ENCODE data around the gene TXN2.
"Not testable (repeated sequence)": the region's sequence is repeated elsewhere in the genome, so short reads cannot be mapped to it uniquely, and the experiment has no call there.

The TXN2 gene

DNA sequence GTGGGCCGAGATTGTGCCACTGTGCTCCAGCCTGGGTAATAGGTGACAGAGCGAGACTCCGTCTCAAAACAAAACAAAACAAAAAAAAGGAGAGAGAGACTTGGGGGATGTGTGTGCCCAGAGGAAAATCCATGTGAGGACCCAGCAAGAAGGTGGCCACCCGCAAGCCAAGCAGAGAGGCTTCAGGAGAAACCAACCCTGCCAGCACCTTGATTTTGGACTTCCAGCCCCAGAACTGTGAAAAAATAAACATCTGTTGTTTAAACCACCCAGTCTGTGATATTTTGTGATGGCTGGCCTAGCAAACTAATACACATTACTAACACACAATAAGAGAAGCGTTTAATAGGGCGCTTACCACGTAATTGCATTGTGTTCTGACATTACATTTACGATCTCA, 21.2 kb downstream of the TXN2 start:
- no peak overlapping the region for H3K27ac Mint-ChIP-seq (ENCODE audit: low read depth)
- peaks cover 10% of the 10 kb centered on the region for H3K4me1 Mint-ChIP-seq
- H3K27me3 Mint-ChIP-seq, result no peaks in the 10 kb centered on the region
- H3K4me3 Mint-ChIP-seq, result no peak overlapping the region
- ATAC-seq (replicated peaks; ENCODE audit: extremely low read depth, poor library complexity, severe bottlenecking) (no peak), DNase-seq (ENCODE audit: low spot score in 2 of 2) (no peak)
- H3K36me3 Mint-ChIP-seq (ENCODE audit: insufficient read depth), result peaks cover 1% of the 10 kb centered on the region
- H3K9me3 Mint-ChIP-seq, result no peaks in the 10 kb centered on the region

- no peak for ATAC-seq (replicated peaks; ENCODE audit: extremely low read depth, poor library complexity, severe bottlenecking)
- H3K27me3 Mint-ChIP-seq, result no peaks in the 10 kb centered on the region
- H3K27ac Mint-ChIP-seq (ENCODE audit: low read depth), result no peak overlapping the region
- H3K4me1 Mint-ChIP-seq, result peaks cover 22% of the 10 kb centered on the region
- H3K36me3 Mint-ChIP-seq (ENCODE audit: insufficient read depth), result peaks cover 12% of the 10 kb centered on the region
- no peak for DNase-seq (ENCODE audit: low spot score in 2 of 2)
- H3K9me3 Mint-ChIP-seq, result no peaks in the 10 kb centered on the region
- no peak overlapping the region for H3K4me3 Mint-ChIP-seq
Observed at GRCh38 chr22:36457688-36458450, 23.6 kb downstream of the TXN2 start.

DNA sequence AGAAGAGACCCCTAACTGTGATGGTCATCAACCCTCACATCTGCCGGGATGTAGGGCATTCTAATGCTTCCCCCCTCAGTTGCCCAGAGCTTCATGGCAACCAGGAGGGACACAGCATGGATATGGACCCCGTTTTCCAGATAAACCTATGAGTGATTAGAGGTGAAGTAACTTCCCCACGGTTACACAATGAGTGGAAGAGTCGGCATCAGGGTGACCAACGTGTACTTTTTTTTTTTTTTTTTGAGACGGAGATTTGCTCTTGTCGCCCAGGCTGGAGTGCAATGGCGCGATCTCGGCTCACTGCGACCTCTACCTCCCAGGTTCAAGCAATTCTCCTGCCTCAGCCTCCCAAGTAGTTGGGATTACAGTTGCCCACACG, 25.0 kb downstream of the TXN2 start:
- DNase-seq (ENCODE audit: low spot score in 2 of 2), result no peak
- no peak for ATAC-seq (replicated peaks; ENCODE audit: extremely low read depth, poor library complexity, severe bottlenecking)
- Mint-ChIP-seq H3K4me3 (no peak overlapping the region), H3K36me3 (ENCODE audit: insufficient read depth) (peaks cover 15% of the 10 kb centered on the region), H3K4me1 (peaks cover 29% of the 10 kb centered on the region), H3K9me3 (no peaks in the 10 kb centered on the region), H3K27ac (ENCODE audit: low read depth) (peak overlapping the region; percentile 82), H3K27me3 (no peaks in the 10 kb centered on the region)

DNA sequence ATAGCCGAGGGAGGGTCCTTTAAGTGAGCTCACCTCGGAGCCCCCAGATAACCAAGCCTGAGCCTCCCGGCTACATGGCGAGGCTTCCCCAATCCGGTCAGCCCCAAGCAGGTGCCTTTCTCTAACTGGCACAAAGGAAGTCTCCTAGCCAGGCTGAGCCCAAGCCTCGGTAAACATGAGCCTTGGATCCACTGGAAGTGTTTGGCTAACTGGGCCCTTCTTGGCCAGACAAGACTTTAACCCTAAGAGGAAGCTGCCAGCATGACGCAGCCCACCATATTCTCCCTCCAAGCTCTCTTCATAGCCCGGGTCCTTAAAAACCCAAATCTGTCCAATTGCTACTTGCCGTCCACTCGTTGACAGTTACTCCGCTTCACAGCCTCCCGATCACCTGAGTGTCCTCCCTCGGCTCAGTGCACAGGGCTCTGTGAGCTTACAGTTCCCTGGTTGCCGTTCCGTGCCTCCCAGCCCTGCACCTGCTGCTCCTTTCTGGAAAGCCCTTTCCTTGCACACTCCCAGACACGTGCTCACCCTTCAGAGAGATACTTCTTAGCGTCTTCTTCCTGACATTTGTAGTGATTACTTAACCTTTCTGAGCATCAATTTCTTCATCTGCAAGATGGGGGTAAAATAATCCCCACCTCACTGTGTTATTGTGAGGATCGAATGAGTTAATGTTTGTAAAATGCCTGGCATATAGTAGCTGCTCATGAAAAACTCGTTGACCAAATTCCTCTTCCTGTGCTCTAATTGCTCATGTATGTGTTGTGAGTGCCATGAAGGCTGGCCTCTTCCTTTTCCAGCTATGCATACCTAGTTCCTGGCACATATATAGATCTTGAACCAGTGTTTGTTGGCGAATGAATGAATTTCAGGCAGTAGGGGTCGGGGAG, 25.6 kb downstream of the TXN2 start:
- peak overlapping the region; percentile 67 for H3K4me3 Mint-ChIP-seq
- no peaks in the 10 kb centered on the region for H3K9me3 Mint-ChIP-seq
- no peaks in the 10 kb centered on the region for H3K27me3 Mint-ChIP-seq
- ATAC-seq (replicated peaks; ENCODE audit: extremely low read depth, poor library complexity, severe bottlenecking) (no peak), DNase-seq (ENCODE audit: low spot score in 2 of 2) (no peak)
- H3K36me3 Mint-ChIP-seq (ENCODE audit: insufficient read depth), result peaks cover 17% of the 10 kb centered on the region
- H3K4me1 Mint-ChIP-seq, result peaks cover 32% of the 10 kb centered on the region
- H3K27ac Mint-ChIP-seq (ENCODE audit: low read depth), result peak overlapping the region; percentile 82

- Mint-ChIP-seq H3K27me3 (no peaks in the 10 kb centered on the region), H3K4me3 (peak overlapping the region; percentile 67), H3K9me3 (no peaks in the 10 kb centered on the region), H3K27ac (ENCODE audit: low read depth) (peak overlapping the region; percentile 82), H3K36me3 (ENCODE audit: insufficient read depth) (peaks cover 17% of the 10 kb centered on the region), H3K4me1 (peaks cover 34% of the 10 kb centered on the region)
- ATAC-seq (replicated peaks; ENCODE audit: extremely low read depth, poor library complexity, severe bottlenecking) (peak; percentile 68), DNase-seq (ENCODE audit: low spot score in 2 of 2) (peak; percentile 89)
Observed at GRCh38 chr22:36454916-36455570, 26.4 kb downstream of the TXN2 start.

DNA sequence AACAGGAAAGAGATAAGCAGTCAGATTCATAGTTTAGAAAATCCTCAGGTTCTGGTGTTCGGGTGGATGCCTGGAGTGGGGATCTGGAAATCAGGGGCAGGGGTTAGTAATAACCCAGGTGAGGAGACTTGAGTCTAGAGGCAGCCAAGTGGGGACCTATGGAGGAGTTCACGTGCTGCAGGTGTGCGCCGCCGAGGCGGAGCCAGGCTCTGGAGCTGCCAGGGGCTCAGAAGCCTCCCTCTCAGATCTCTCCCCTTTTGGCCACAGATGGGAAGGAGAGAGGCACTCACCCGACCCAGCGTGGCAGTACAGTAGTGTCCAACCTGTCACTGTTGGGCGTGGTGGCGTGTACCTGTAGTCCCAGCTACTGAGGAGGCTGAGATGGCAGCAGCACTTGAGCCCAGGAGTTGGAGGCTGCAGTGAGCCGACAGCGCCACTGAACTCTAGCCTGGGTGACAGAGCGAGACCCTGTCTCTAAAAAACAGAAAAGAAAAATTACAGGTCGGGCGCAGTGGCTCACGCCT, 27.5 kb downstream of the TXN2 start:
- no peaks in the 10 kb centered on the region for H3K9me3 Mint-ChIP-seq
- peaks cover 36% of the 10 kb centered on the region for H3K4me1 Mint-ChIP-seq
- no peaks in the 10 kb centered on the region for H3K27me3 Mint-ChIP-seq
- ATAC-seq (replicated peaks; ENCODE audit: extremely low read depth, poor library complexity, severe bottlenecking) (no peak), DNase-seq (ENCODE audit: low spot score in 2 of 2) (no peak)
- H3K36me3 Mint-ChIP-seq (ENCODE audit: insufficient read depth), result peaks cover 17% of the 10 kb centered on the region
- H3K4me3 Mint-ChIP-seq, result peak overlapping the region; percentile 67
- H3K27ac Mint-ChIP-seq (ENCODE audit: low read depth), result peak overlapping the region; percentile 82

- H3K27ac Mint-ChIP-seq (ENCODE audit: low read depth), result peak overlapping the region; percentile 82
- DNase-seq (ENCODE audit: low spot score in 2 of 2); ATAC-seq (replicated peaks; ENCODE audit: extremely low read depth, poor library complexity, severe bottlenecking); H3K27me3 Mint-ChIP-seq; H3K9me3 Mint-ChIP-seq: not testable (repeated sequence)
- peak overlapping the region; percentile 67 for H3K4me3 Mint-ChIP-seq
- H3K36me3 Mint-ChIP-seq (ENCODE audit: insufficient read depth), result peaks cover 17% of the 10 kb centered on the region
- peaks cover 39% of the 10 kb centered on the region for H3K4me1 Mint-ChIP-seq
Observed at GRCh38 chr22:36452978-36453607, 28.3 kb downstream of the TXN2 start.

GRCh38 chr22:36452250-36452977, 29.0 kb downstream of the TXN2 start:
- DNase-seq (ENCODE audit: low spot score in 2 of 2) (no peak), ATAC-seq (replicated peaks; ENCODE audit: extremely low read depth, poor library complexity, severe bottlenecking) (no peak)
- Mint-ChIP-seq H3K36me3 (ENCODE audit: insufficient read depth) (peaks cover 16% of the 10 kb centered on the region), H3K27me3 (no peaks in the 10 kb centered on the region), H3K27ac (ENCODE audit: low read depth) (peak overlapping the region; percentile 82), H3K4me1 (peaks cover 39% of the 10 kb centered on the region), H3K4me3 (peak overlapping the region; percentile 67), H3K9me3 (no peaks in the 10 kb centered on the region)

- peaks cover 35% of the 10 kb centered on the region for H3K4me1 Mint-ChIP-seq
- peak overlapping the region; percentile 13 for H3K4me3 Mint-ChIP-seq
- not testable (repeated sequence) for H3K9me3 Mint-ChIP-seq; DNase-seq (ENCODE audit: low spot score in 2 of 2); H3K27me3 Mint-ChIP-seq; ATAC-seq (replicated peaks; ENCODE audit: extremely low read depth, poor library complexity, severe bottlenecking)
- H3K27ac Mint-ChIP-seq (ENCODE audit: low read depth), result peak overlapping the region; percentile 82
- H3K36me3 Mint-ChIP-seq (ENCODE audit: insufficient read depth), result peaks cover 16% of the 10 kb centered on the region
Observed at GRCh38 chr22:36450923-36451322, 30.5 kb downstream of the TXN2 start.

GRCh38 chr22:36449596-36450175, 31.8 kb downstream of the TXN2 start:
- ATAC-seq (replicated peaks; ENCODE audit: extremely low read depth, poor library complexity, severe bottlenecking) (no peak), DNase-seq (ENCODE audit: low spot score in 2 of 2) (no peak)
- Mint-ChIP-seq H3K4me1 (peaks cover 29% of the 10 kb centered on the region), H3K27ac (ENCODE audit: low read depth) (no peak overlapping the region), H3K4me3 (no peak overlapping the region), H3K9me3 (no peaks in the 10 kb centered on the region), H3K27me3 (no peaks in the 10 kb centered on the region), H3K36me3 (ENCODE audit: insufficient read depth) (peaks cover 12% of the 10 kb centered on the region)

GRCh38 chr22:36447632-36448031, 33.8 kb downstream of the TXN2 start:
- Mint-ChIP-seq H3K4me1 (peaks cover 22% of the 10 kb centered on the region), H3K9me3 (no peaks in the 10 kb centered on the region), H3K27me3 (no peaks in the 10 kb centered on the region), H3K27ac (ENCODE audit: low read depth) (peak overlapping the region; percentile 61), H3K36me3 (ENCODE audit: insufficient read depth) (peaks cover 5% of the 10 kb centered on the region), H3K4me3 (no peak overlapping the region)
- DNase-seq (ENCODE audit: low spot score in 2 of 2) (no peak), ATAC-seq (replicated peaks; ENCODE audit: extremely low read depth, poor library complexity, severe bottlenecking) (no peak)

Data from central memory CD8-positive, alpha-beta T cell (primary cell).